Prostate gland (tissue), 2 donors: ENCODE results near the gene STOML1.

ENCODE experiments used
- CTCF ChIP-seq, 4 experiments: fragments of 200-600 bp in 2 of 4; fragments of 450-650 bp in 2 of 4; sonication (generic) in 2 of 4; IDR thresholded peaks; 1 replicate in 3 of 4; 2 replicates in 1 of 4; pipeline ENCODE4 v1.5.1; 2016 to 2019; ENCODE audit warnings: antibody characterized with exemption in 4 of 4, mild to moderate bottlenecking in 2 of 4, moderate library complexity in 2 of 4
- POLR2A ChIP-seq: fragments of 450-650 bp; IDR thresholded peaks from one replicate; pipeline ENCODE4 v1.6.1; 2016; ENCODE audit warnings: antibody characterized with exemption, mild to moderate bottlenecking
- POLR2AphosphoS5 ChIP-seq: sonication (generic); formaldehyde crosslinking; IDR thresholded peaks from one replicate; pipeline ENCODE4 v1.6.1; 2017; ENCODE audit warnings: antibody characterized with exemption

GRCh38 chr15:73991726-73992593 lies at the start of gene STOML1:
- TF ChIP-seq CTCF (IDR thresholded peaks at IDR 0.05) = peak; percentile 77 to 97 (median 92)
- peak; percentile 55 for TF ChIP-seq POLR2AphosphoS5
- TF ChIP-seq POLR2A = peak; percentile 46
